Mesendoderm (in vitro differentiated cells): ENCODE measurements around the gene RNPS1.

Experiments
- DNase-seq: peaks from one replicate; pipeline ENCODE4 v3.0.0; 2013
- H2AK5ac ChIP-seq: 2 replicates; pipeline ENCODE4 v1.6.1; 2013; ENCODE audit warnings: low read length, inconsistent platforms
- H2BK120ac ChIP-seq: 2 replicates; pipeline ENCODE4 v1.6.1; 2013; ENCODE audit warnings: low read depth, mild to moderate bottlenecking, low read length, moderate library complexity, mixed read lengths
- H2BK15ac ChIP-seq: replicated peaks from 2 replicates; pipeline ENCODE4 v1.6.1; 2013; ENCODE audit warnings: low read depth, mild to moderate bottlenecking, moderate library complexity
- H2BK5ac ChIP-seq: 2 replicates; pipeline ENCODE4 v1.6.1; 2013; ENCODE audit warnings: low read length, inconsistent platforms
- H3K18ac ChIP-seq: 2 replicates; pipeline ENCODE4 v1.6.1; 2013; ENCODE audit warnings: mild to moderate bottlenecking, low read length, mixed read lengths
- H3K23ac ChIP-seq: one replicate; pipeline ENCODE4 v1.6.1; 2013; ENCODE audit warnings: low read length
- H3K27ac ChIP-seq: 2 replicates; pipeline ENCODE4 v1.5.1; 2013; ENCODE audit warnings: low read depth, mild to moderate bottlenecking, inconsistent platforms, low read length, moderate library complexity
- H3K27me3 ChIP-seq: 2 replicates; pipeline ENCODE4 v1.6.1; 2013; ENCODE audit warnings: low read length, control low read depth, mild to moderate bottlenecking, inconsistent platforms; ENCODE audit not compliant: insufficient read depth, poor library complexity
- H3K36me3 ChIP-seq: 2 replicates; pipeline ENCODE4 v1.6.1; 2013; ENCODE audit warnings: low read length, inconsistent platforms; ENCODE audit not compliant: control insufficient read depth, insufficient read depth
- H3K4ac ChIP-seq: one replicate; pipeline ENCODE4 v1.6.1; 2013; ENCODE audit warnings: low read depth, mild to moderate bottlenecking, low read length, moderate library complexity
- H3K4me1 ChIP-seq: 2 replicates; pipeline ENCODE4 v1.6.1; 2013; ENCODE audit warnings: low read depth, low read length, inconsistent platforms; ENCODE audit not compliant: control insufficient read depth
- H3K4me2 ChIP-seq: 2 replicates; pipeline ENCODE4 v1.6.1; 2013; ENCODE audit warnings: low read length
- H3K4me3 ChIP-seq: 2 replicates; pipeline ENCODE4 v1.5.1; 2013; ENCODE audit warnings: mild to moderate bottlenecking, low read length
- H3K56ac ChIP-seq: one replicate; pipeline ENCODE4 v1.6.1; 2013; ENCODE audit warnings: low read length
- H3K79me1 ChIP-seq: 2 replicates; pipeline ENCODE4 v1.6.1; 2013; ENCODE audit warnings: low read length, inconsistent platforms
- H3K79me2 ChIP-seq: 2 replicates; pipeline ENCODE4 v1.6.1; 2013; ENCODE audit warnings: mild to moderate bottlenecking, low read length; ENCODE audit not compliant: control insufficient read depth, insufficient read depth
- H3K9ac ChIP-seq: 2 replicates; pipeline ENCODE4 v1.6.1; 2013; ENCODE audit warnings: low read length, inconsistent platforms
- H4K5ac ChIP-seq: one replicate; pipeline ENCODE4 v1.6.1; 2013; ENCODE audit warnings: low read length
- H4K8ac ChIP-seq: one replicate; pipeline ENCODE4 v1.6.1; 2013; ENCODE audit warnings: low read depth, mild to moderate bottlenecking, control low read depth, low read length, moderate library complexity
- WGBS: extraction: QIAGEN DNeasy Blood & Tissue Kit; methylation state at CpG from one replicate; pipeline ENCODE4 v1.1.7; 2013; ENCODE audit warnings: low lambda C conversion rate, missing lambda C conversion rate; ENCODE audit not compliant: insufficient coverage; ENCODE audit errors: extremely low coverage; 5-methylcytosine and 5-hydroxymethylcytosine counted together

The RNPS1 gene

GRCh38 chr16:2234813-2235170 lies 33.1 kb downstream of the RNPS1 start:
- Histone ChIP-seq H4K8ac (no peak overlapping the region), H2BK15ac (no peak overlapping the region), H3K27me3 (peaks cover 3% of the 10 kb centered on the region), H3K79me1 (no peaks in the 10 kb centered on the region), H2BK120ac (no peak overlapping the region), H3K9ac (no peak overlapping the region), H2AK5ac (no peak overlapping the region), H3K4ac (no peak overlapping the region), H3K56ac (no peak overlapping the region), H3K4me1 (no peaks in the 10 kb centered on the region), H3K4me2 (no peak overlapping the region), H3K4me3 (no peak overlapping the region), H2BK5ac (no peak overlapping the region), H3K36me3 (no peaks in the 10 kb centered on the region), H3K79me2 (no peaks in the 10 kb centered on the region), H3K27ac (no peak overlapping the region), H4K5ac (no peak overlapping the region), H3K18ac (no peak overlapping the region), H3K23ac (no peak overlapping the region)
- no CpG with 5 or more reads among the region's 18 CpGs for WGBS
- DNase-seq = no peak

- Histone ChIP-seq H4K5ac (no peak overlapping the region), H3K4me3 (no peak overlapping the region), H3K79me2 (no peaks in the 10 kb centered on the region), H3K23ac (no peak overlapping the region), H3K27ac (no peak overlapping the region), H4K8ac (no peak overlapping the region), H2BK120ac (no peak overlapping the region), H3K4me2 (no peak overlapping the region), H3K36me3 (no peaks in the 10 kb centered on the region), H2BK15ac (no peak overlapping the region), H3K56ac (no peak overlapping the region), H2BK5ac (no peak overlapping the region), H3K79me1 (no peaks in the 10 kb centered on the region), H2AK5ac (no peak overlapping the region), H3K4me1 (no peaks in the 10 kb centered on the region), H3K18ac (no peak overlapping the region), H3K4ac (no peak overlapping the region), H3K27me3 (peaks cover 3% of the 10 kb centered on the region), H3K9ac (no peak overlapping the region)
- DNase-seq = no peak
- WGBS = no CpG with 5 or more reads among the region's 51 CpGs
Measured at GRCh38 chr16:2233872-2234812, 33.8 kb downstream of the RNPS1 start.

DNA sequence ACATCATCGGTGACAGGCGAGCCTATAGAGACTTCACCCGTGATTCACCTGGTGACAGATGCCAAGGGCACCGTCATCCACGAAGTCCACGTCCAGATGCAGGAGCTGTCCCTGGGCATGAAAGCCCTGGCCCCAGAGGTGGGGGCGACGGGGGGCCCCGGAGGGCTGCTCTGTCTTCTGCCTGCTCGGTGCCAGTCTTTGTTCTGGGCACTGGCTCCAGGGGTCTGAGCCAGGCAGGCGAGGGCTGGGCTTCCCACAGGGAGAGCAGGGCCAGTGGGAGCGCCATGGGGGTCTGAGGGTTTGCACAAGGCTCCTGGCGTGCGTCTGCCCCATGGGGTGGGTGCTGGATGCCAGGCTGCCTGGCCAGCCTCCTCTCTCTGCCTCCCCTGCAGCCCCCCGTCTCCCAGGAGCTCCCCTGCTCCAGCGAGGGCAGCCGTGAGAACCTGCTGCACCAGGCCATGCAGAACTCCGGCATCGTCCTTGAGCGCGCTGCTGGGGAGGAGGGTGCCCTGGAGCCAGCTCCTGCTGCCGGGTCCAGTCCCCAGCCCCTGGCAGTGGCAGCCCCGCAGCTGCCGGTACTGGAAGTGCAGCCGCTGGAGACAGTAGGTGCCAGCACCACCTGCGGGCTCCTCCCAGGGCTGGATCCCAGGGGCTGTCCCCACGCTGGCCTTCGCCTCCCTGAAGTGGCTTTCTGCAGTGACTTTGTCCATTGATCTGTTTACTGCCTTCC lies 34.7 kb downstream of the RNPS1 start:
- Histone ChIP-seq H2AK5ac (no peak overlapping the region), H3K4ac (no peak overlapping the region), H3K56ac (no peak overlapping the region), H3K23ac (no peak overlapping the region), H4K8ac (no peak overlapping the region), H2BK5ac (no peak overlapping the region), H3K79me2 (no peaks in the 10 kb centered on the region), H3K4me3 (no peak overlapping the region), H4K5ac (no peak overlapping the region), H3K4me1 (no peaks in the 10 kb centered on the region), H3K18ac (no peak overlapping the region), H2BK120ac (no peak overlapping the region), H3K27me3 (peaks cover 3% of the 10 kb centered on the region), H3K79me1 (no peaks in the 10 kb centered on the region), H2BK15ac (no peak overlapping the region), H3K9ac (no peak overlapping the region), H3K27ac (no peak overlapping the region), H3K4me2 (no peak overlapping the region), H3K36me3 (no peaks in the 10 kb centered on the region)
- no CpG with 5 or more reads among the region's 28 CpGs for WGBS
- no peak for DNase-seq

GRCh38 chr16:2232094-2232990 lies 35.6 kb downstream of the RNPS1 start:
- no peak overlapping the region for H3K9ac ChIP-seq
- no peak overlapping the region for H3K18ac ChIP-seq
- H3K79me1 ChIP-seq = peaks cover 3% of the 10 kb centered on the region
- H3K23ac ChIP-seq = no peak overlapping the region
- no peak overlapping the region for H4K5ac ChIP-seq
- no CpG with 5 or more reads among the region's 41 CpGs for WGBS
- peaks cover 3% of the 10 kb centered on the region for H3K27me3 ChIP-seq
- no peak overlapping the region for H2BK15ac ChIP-seq
- no peak overlapping the region for H3K4me3 ChIP-seq
- DNase-seq = no peak
- H3K56ac ChIP-seq = no peak overlapping the region
- H2BK120ac ChIP-seq = no peak overlapping the region
- no peaks in the 10 kb centered on the region for H3K36me3 ChIP-seq
- H3K4ac ChIP-seq = no peak overlapping the region
- H3K4me2 ChIP-seq = no peak overlapping the region
- no peak overlapping the region for H3K27ac ChIP-seq
- no peak overlapping the region for H2BK5ac ChIP-seq
- H4K8ac ChIP-seq = no peak overlapping the region
- H2AK5ac ChIP-seq = no peak overlapping the region
- peaks cover 2% of the 10 kb centered on the region for H3K79me2 ChIP-seq
- no peaks in the 10 kb centered on the region for H3K4me1 ChIP-seq

DNA sequence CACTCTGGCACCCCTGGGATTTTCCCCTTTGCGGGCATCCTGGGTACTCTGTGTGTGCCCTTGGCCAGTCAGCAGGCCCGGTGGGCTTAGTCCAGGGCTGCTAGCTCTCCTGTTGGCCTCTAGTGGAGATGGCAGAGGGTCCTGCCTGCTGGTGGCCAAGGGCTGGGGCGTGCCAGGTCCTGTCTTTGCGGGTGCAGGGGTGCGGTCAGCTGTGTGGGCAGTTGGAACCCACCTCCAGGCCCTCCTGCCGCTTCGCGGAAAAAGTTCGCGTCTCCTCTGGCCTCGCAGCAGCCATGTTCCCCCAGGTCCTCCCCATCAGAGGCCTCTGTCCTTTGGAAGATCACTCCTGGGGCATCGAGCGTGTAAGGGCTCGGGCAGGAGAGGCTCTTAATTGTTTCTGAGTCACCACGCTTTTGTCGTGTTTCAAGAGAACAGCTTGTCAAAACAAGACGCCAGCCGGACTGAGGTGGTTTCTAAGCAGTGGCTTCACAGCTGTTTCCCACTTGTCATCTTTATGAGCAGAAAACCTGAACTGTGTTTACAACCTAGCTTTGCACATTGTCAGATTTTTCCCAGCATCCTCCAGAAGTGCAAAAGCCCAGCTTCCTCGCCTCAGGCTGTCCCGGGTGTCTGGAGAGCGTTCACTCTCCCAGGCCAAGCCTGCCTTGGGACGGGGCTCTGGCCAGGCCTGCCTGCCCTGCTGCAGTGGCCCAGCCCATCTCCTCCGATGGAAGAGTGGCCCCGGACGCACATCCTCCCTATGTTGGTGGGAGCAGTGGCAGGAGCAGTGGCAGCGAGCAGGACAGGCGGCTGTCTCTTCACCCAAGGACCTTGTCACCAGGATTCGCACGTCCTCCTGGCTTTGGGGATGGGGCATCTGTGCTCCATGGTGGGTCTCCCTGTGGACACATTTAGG lies 36.7 kb downstream of the RNPS1 start:
- no peak overlapping the region for H4K8ac ChIP-seq
- no peak overlapping the region for H2BK5ac ChIP-seq
- no peaks in the 10 kb centered on the region for H3K4me1 ChIP-seq
- no peak overlapping the region for H3K4me3 ChIP-seq
- H3K36me3 ChIP-seq = no peaks in the 10 kb centered on the region
- H2BK15ac ChIP-seq = no peak overlapping the region
- peaks cover 6% of the 10 kb centered on the region for H3K79me2 ChIP-seq
- no CpG with 5 or more reads among the region's 29 CpGs for WGBS
- H3K23ac ChIP-seq = no peak overlapping the region
- H3K18ac ChIP-seq = no peak overlapping the region
- no peak overlapping the region for H3K56ac ChIP-seq
- H3K4ac ChIP-seq = no peak overlapping the region
- no peak overlapping the region for H4K5ac ChIP-seq
- H3K9ac ChIP-seq = no peak overlapping the region
- no peak overlapping the region for H2BK120ac ChIP-seq
- H3K4me2 ChIP-seq = no peak overlapping the region
- H3K79me1 ChIP-seq = peaks cover 7% of the 10 kb centered on the region
- no peak for DNase-seq
- H2AK5ac ChIP-seq = no peak overlapping the region
- H3K27me3 ChIP-seq = no peaks in the 10 kb centered on the region
- H3K27ac ChIP-seq = no peak overlapping the region
